Loucy (cell line): ENCODE data around the gene NHS.

Experiments used
- EZH2phosphoT487 ChIP-seq: fragments of 200-600 bp; IDR thresholded peaks from 2 replicates; pipeline ENCODE4 v1.6.1; 2018; ENCODE audit warnings: antibody characterized with exemption, mild to moderate bottlenecking, moderate library complexity, borderline replicate concordance
- TF ChIP-seq, protein P1 (sequence below): fragments of 200-600 bp; sonication (generic); conservative IDR thresholded peaks from 2 replicates; pipeline ENCODE4 v1.5.1; 2014; ENCODE audit warnings: mild to moderate bottlenecking, antibody characterized with exemption, low read length

DNA sequence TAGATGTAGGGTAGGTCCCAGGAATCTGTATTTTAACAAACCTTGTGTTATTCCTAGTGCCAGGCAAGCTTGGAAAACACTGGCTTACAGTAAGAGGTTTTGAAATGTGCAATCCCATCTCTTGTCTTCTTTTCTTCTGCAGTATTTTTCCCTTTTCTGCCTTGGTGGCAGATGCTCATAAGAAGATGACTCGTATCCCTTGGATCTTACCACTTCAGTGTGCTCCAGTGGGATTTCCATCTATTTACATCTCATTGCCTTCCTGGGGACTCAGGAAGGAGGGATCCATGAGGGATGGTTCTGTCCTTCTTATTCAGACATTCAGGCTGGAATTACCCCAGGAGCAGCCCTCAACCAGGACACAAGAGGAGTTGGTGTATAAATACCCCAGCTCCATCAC is 136.6 kb downstream of the NHS start:
- TF ChIP-seq, protein P1, sequence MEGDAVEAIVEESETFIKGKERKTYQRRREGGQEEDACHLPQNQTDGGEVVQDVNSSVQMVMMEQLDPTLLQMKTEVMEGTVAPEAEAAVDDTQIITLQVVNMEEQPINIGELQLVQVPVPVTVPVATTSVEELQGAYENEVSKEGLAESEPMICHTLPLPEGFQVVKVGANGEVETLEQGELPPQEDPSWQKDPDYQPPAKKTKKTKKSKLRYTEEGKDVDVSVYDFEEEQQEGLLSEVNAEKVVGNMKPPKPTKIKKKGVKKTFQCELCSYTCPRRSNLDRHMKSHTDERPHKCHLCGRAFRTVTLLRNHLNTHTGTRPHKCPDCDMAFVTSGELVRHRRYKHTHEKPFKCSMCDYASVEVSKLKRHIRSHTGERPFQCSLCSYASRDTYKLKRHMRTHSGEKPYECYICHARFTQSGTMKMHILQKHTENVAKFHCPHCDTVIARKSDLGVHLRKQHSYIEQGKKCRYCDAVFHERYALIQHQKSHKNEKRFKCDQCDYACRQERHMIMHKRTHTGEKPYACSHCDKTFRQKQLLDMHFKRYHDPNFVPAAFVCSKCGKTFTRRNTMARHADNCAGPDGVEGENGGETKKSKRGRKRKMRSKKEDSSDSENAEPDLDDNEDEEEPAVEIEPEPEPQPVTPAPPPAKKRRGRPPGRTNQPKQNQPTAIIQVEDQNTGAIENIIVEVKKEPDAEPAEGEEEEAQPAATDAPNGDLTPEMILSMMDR = no peak
- TF ChIP-seq EZH2phosphoT487 = no peak
